HG02798 (cell line): Measurements from ENCODE around the gene ZNF487.
A peak's percentile ranks its signal among the peaks of the same experiment; 100 is the strongest.
"Not testable (repeated sequence)": the region's sequence is repeated elsewhere in the genome, so short reads cannot be mapped to it uniquely, and the experiment has no call there.

ENCODE experiments used
- ATAC-seq: cut with Tn5 transposase; IDR thresholded peaks from one replicate; pipeline ENCODE4 v1.9.1; 2021; ENCODE audit warnings: mild to moderate bottlenecking; ENCODE audit not compliant: unreplicated experiment, poor library complexity

The ZNF487 gene

DNA sequence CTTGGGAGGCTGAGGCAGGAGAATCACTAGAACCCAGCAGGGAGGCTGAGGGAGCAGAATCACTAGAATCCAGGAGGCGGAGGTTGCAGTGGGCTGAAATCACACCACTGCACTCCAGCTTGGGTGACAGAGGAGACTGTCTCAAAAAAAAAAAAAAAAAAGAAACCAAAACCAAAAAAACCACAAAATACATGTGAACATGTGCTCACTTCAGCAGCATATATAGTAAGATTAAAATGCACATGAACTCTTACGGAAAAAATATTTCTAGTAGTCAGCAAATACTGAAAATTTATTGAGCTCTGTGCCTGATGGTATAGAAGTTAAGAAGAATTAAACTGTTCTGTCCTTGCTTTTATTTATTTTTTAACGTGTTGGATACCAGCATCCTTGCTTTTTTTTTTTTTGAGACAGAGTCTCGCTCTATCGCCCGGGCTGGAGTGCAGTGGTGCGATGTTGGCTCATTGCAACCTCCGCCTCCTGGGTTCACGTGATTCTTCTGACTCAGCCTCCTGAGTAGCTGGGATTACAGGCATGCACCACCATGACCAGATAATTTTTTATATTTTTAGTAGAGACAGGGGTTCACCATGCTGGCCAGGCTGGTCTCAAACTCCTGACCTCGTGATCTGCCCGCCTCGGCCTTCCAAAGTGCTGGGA is 9.6 kb upstream of the ZNF487 start:
- ATAC-seq = no peak

DNA sequence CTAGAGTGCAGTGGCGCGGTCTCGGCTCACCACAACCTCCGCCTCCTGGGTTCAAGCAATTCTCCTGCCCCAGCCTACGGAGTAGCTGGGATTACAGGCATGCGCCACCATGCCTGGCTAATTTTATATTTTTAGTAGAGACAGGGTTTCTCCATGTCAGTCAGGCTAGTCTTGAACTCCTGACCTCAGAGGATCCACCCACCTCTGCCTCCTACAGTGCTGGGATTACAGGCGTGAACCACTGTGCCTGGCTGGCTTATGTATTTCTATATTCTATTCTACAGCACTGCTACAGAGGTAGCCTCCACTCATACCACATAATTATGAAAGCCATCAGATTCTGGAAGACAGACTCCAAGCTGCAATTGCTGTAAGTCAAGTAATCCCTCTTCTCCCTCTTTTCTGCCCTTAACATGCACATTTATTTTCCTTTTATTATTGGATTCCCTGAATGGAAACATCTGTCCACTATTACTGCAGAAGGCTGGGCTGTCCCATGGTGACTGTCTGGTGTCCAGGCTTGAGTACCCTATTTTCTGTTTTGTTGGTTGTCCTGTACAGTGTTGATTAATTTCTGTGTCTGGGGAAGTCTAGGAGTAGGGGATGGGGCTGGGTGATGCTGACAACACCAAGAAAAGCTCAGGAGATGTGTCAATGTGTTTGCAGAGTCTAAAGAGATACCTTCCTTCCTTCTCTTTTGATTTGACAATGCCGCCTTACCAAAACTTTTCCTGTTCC is 5.8 kb upstream of the ZNF487 start:
- ATAC-seq = no peak

DNA sequence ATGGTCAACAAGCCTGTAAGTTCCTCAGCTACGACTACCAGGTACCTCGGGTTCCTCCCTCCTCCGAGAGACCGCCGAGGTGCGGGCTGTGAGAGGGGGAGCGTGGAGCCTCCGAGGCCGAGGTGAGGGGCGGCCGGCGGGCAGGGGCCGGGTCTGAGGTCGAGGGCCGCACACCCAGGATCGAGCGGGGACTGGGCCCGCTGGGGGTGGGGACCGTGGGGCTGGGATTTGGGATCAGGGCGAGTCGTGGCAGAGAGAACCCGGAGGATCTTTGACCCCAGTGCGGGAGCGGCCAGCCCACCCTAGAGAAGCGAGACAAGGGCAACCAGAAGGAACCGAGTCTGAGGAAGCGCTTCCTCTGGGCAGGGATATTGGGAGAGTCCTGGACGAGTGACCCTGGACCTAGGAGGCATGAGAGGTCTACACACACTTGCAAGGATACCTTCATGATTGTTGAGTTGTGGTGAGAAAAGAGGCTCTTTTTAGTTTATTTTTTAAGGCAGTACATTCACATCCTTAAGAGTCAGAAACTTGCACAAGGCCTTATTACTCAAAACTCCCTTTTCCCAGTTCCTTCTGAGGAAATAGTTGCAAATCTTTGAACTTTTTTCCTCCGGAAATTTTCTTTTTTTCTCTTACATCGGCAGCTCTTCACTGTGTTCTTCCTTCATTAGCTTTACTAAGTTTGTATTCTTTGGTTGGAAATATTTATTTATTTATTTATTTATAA is 395 bp downstream of the ZNF487 start:
- ATAC-seq = no peak

DNA sequence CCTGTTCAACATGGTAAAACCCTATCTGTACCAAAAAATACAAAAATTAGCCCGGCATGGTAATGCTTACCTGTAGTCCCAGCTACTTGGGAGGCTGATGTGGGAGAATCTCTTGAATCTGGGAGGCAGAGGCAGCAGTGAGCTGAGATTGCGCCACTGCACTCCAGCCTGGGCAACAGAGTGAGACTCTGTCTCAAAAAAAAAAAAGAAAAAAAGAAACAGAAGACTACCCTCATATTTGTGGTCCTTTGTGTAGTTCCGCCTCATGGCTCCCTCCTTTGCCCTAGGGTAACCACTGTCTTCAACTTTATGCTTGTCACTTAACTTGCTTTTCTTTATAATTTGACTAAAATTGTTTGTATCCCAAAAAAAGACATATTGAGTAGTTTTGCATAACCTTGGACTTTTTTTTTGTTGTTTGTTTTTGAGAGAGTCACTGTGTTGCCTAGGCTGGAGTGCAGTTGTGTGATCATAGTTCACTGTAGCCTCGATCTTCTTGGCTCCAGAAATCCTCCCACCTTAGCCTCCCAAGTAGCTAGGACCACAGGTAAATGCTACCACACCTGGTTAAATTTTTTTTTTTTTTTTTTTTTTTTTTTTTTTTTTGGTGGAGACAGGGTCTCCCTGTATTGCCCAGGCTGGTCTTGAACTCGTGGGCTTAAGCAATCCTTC is 3.7 kb downstream of the ZNF487 start:
- no peak for ATAC-seq

DNA sequence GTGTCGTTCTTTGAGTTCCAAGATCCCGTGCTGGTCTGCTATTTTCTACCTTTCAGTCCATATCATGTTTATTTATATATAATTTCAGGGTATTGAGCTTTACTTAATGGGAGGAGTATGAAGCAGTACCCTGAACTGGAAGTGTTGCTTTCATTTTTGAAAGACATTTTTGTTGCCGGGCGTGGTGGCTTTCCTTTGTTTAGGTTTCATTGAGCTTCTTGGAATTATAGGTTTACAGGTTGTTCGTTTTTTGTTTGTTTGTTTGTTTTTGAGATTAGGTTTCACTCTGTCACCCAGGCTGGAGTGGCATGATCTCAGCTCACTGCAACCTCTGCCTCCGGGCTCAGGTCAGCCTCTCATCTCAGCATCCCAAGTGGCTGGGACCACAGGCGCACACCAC is 7.4 kb downstream of the ZNF487 start:
- ATAC-seq = no peak

DNA sequence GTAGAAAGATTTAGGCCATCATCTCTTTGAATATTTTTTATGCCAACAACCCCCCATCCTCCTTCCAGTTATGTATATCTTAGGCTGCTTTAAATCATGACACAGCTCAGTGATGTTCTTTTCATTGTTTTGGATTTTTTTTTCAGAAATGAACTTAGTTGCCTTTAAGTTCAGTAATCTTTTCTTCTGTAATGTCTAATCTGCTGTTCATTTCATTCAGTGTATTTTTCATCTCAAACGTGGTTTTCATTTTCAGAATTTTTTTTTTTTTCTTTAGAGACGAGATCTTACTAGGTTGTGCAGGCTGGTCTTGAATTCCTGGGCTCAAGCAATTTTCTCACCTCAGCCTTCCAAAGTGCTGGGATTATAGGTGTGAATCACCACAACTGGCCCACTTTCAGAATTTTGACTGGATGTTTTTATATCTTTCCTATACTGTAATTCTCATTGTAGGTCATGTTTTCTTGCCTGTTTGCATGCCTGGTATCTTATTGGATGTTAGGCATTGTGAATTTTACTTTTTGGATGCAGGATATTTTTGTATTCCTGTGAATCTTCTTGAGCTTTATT is 8.1 kb downstream of the ZNF487 start:
- ATAC-seq = no peak

DNA sequence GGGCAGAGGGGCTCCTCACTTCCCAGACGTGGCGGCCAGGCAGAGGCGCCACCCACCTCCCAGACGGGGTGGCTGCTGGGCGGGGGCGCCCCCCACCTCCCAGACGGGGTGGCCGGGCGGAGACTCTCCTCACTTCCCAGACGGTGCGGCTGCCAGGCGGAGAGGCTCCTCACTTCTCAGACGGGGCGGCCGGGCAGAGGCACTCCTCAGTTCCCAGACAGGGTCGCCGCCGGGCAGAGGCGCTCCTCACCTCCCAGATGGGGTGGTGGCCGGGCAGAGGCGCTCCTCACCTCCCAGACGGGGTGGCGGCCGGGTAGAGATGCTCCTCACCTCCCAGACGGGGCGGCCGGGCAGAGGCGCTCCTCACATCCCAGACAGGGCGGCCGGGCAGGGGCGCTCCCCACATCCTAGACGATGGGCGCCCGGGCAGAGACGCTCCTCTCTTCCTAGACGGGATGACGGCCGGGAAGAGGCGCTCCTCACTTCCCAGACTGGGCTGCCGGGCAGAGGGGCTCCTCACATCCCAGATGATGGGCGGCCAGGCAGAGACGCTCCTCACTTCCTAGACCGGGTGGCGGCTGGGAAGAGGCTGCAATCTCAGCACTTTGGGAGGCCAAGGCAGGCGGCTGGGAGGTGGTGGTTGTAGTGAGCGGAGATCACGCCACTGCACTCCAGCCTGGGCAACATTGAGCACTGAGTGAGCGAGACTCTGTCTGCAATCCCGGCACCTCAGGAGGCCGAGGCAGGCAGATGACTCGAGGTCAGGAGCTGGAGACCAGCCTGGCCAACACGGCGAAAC is 9.5 kb downstream of the ZNF487 start:
- not testable (repeated sequence) for ATAC-seq

DNA sequence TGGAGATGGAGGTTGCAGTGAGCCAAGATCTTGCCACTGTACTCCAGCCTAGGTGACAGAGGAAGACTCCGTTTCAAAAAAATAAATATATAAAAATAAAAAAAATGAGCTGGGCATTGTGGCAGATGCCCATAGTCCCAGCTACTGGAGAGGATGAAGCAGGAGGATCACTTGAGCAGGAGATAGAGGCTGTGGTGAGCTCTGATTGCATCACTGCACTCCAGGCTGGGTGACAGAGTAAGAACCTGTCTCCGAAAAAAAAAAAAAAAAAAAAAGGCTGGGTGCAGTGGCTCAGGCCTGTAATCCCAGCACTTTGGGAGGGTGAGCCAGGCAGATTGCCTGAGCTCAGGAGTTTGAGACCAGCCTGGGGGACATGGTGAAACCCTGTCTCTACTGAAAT is 11.8 kb downstream of the ZNF487 start:
- no peak for ATAC-seq

DNA sequence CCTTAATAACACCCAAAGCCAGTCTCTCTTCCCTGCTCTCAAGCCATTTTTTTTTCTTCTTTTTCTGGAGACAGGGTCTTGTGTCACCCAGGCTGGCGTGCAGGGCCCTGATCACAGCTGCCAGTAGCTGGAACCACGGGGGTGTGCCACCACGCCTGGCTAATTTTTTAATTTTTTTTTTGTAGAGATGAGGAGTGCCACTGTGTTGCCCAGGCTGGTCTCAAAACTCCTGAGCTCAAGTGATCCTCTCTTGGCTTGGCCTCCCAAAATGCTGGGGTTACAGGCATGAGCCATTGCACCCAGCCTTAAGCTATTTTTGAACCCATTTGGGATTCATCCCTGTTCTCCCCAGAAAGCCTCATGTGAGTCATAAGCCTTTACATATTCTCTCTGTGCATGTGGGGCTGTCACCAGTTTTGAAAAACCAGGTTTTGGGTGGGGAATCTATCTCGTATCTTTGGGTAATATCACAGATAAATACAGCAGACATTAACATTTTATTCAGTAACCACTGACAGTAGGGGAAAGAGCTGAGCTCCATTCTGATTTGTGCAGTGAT is 15.5 kb downstream of the ZNF487 start:
- ATAC-seq = no peak

DNA sequence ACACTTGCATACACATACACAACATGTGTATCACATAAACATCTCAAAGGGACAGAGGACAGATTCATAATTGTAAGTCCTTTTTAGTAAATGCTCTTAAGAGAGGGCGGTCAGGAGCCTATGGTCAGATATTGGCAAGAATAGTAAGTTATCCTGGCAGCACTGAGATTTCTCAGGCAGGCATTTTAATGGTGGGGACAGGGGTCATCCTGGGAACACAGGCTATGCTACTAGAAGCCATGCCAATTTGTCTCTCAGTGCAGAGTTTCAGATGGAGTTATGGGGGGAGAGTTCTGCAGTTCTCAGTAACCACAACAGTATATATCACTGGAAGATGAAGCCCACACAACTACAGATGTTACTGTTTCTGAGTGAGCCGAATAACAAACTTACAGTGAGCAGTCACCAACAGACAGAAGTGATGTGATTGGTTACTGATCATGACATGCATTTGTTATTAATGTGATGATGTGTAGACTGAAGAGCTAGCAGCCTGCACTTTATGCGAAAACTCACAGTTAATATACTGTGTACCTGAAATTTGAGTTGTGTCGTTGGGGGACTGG is 16.4 kb downstream of the ZNF487 start:
- peak; percentile 16 for ATAC-seq

DNA sequence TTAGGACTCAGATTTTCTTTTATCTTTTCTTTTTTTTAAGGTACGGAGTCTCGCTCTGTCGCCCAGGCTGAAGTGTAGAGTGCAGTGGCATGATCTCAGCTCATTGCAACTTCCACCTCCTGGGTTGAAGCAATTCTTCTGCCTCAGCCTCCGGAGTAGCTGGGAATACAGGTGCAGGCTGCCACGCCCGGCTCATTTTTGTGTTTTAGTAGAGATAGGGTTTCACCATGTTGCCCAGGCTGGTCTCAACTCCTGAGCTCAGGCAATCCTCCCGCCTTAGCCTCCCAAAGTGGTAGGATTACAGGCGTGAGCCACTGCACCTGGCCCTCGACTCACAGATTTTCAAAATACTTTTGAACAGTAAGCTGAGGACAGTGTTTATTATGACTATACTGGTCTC is 17.1 kb downstream of the ZNF487 start:
- ATAC-seq = not testable (repeated sequence)

DNA sequence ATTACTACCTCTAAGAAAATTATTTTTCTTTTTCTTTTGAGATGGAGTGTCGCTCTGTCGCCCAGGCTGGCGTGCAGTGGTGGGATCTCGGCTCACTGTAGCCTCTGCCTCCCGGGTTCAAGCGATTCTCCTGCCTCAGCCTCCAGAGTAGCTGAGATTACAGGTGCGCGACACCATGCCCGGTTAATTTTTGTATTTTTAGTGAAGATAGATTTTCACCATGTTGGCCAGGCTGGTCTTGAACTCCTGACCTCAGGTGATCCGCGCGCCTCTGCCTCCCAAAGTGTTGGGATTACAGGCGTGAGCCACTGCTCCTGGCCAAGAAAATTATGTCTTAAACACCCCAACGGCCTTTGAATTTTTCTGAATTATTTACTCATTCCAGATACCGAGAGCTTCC is 19.6 kb downstream of the ZNF487 start:
- ATAC-seq = not testable (repeated sequence)

DNA sequence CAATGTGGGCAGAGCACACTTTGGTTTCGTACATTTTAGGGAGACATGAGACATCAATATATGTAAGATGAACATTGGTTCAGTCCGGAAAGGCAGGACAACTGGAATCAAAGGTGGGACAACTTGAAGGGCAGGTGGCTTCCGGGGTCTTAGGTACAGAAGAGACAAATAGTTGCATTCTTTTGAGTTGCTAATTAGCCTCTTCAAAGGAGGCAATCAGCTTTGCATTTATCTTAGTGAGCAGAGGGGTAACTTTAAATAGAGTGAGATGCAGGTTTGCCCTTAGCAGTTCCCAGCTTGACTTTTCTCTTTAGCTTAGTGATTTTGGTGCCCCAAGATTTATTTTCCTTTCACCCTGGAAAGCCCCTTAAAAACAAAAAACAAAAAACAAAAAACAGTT is 21.3 kb downstream of the ZNF487 start:
- no peak for ATAC-seq

DNA sequence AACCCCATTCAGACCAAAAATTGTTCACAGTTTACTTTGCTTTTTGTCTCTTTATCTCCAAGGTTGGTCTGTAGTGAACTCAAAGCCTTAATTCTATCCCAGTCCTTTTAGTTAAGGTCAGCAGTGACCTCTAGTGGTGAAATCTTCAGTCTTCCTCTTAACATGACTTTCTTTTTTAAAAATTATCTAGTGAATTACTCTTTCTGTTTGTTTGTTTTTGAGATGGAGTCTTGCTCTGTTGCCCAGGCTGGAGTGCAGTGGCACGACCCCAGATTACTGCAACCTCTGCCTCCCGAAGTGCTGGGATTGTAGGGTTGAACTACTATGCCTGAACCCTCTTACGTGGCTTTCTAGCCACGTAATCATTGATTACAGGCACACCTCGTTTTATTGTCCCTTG is 25.0 kb downstream of the ZNF487 start:
- peak; percentile 66 for ATAC-seq

DNA sequence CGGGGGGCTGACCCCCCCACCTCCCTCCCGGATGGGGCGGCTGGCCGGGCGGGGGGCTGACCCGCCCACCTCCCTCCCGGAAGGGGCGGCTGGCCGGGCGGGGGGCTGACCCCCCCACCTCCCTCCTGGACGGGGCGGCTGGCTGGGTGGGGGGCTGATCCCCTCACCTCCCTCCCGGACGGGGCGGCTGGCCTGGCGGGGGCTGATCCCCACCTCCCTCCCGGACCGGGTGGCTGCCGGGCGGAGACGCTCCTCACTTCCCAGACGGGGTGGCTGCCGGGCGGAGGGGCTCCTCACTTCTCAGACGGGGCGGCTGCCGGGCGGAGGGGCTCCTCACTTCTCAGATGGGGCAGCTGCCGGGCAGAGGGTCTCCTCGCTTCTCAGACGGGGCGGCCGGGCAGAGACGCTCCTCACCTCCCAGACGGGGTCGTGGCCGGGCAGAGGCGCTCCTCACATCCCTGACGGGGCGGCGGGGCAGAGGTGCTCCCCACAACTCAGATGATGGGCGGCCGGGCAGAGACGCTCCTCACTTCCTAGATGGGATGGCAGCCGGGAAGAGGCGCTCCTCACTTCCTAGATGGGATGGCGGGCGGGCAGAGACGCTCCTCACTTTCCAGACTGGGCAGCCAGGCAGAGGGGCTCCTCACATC is 28.3 kb downstream of the ZNF487 start:
- not testable (repeated sequence) for ATAC-seq

DNA sequence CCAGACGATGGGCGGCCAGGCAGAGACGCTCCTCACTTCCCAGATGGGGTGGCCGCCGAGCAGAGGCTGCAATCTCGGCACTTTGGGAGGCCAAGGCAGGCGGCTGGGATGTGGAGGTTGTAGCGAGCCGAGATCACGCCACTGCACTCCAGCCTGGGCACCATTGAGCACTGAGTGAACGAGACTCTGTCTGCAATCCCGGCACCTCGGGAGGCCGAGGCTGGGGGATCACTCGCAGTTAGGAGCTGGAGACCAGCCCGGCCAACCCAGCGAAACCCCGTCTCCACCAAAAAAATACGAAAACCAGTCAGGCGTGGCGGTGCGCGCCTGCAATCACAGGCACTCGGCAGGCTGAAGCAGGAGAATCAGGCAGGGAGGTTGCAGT is 28.8 kb downstream of the ZNF487 start:
- ATAC-seq = not testable (repeated sequence)

DNA sequence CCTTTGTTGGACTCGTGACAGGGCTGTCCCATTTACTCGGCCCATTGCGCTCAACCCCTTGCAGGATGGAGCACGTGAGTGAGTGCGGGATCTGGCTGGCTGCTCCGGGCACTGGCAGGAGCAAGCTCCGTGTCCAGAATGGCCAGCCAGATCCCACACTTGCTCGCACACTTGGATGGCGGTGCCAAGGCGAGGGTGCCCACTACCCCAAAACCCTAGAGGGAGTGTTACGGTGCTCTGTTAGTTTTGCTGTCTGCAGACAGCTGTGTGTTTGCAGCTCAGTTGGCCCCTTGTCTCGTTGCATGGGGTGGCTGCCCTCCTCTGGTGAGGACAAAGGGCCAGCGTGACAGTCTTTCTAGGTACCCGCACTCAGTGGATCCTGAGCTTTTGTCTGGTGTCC is 34.2 kb downstream of the ZNF487 start:
- no peak for ATAC-seq

DNA sequence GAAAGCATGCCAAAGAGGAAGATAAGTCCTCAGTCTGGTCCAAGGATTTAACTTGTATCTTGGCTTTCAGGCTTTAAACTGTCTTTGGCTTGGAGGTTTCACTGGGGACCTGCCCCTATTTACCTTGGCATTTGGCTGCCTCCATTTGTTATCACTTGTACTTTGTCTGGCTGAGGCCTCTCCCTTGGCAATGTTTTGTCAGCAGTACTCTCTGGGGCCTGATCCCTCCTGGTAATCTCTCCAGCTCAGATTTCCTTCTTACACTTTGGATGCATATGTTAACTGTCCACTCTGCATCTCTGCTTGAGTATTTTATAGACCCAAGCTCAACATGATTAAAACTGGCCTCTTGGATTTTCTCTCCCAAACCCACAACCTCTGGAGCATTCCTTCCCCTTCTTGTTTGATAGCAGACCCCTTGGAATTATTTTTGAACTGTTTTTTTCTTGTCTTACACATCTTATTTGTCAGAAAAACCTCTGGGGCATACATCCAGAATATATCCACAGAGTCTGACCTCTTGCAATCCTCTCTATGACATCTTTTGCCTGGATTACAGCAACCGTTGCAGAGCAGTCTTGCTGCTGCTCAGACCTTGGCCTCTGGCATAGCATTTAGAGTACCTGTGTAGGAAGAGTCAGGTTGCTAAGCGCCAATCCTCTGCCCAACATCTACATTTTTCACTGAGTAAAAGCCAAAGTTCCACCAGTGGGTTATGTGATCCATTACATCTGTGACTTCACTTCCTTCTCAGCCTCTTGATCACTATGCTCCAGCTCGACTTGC is 35.2 kb downstream of the ZNF487 start:
- no peak for ATAC-seq
